ENCODE results near the gene SEPTIN3. TPM values are rescaled to one million over a fixed set of nuclear protein-coding genes. Genes with fewer than 3 reads are reported as not detected.

Gene SEPTIN3
- polyA plus RNA-seq, 1 experiment = 0.22 TPM

- Histone ChIP-seq H3K9me3 (ENCODE audit: control insufficient read depth, insufficient read depth, low read length) (peaks cover 15% of the 10 kb centered on the region), H3K27me3 (ENCODE audit: control insufficient read depth, insufficient read depth, low read length) (peaks cover 16% of the 10 kb centered on the region), H3K27ac (ENCODE audit: low read depth, low read length) (no peak within 1 kb of the TSS), H3K4me3 (ENCODE audit: low read depth, low read length) (peak within 1 kb of the TSS; percentile 55)
- DNase-seq (ENCODE audit: low read depth, low spot score) = peak; percentile 8
- POLR2A ChIA-PET = interaction anchor here (0.8 kb wide), 2 partner anchors 75 to 81 kb away, joined by 3 read pairs; partner anchors contain the start of gene PHETA2
- CTCF ChIA-PET = no interaction called here
- TF ChIP-seq CTCF (IDR thresholded peaks at IDR 0.05; ENCODE audit: low read depth, low read length) = no peak
Observed at GRCh38 chr22:41998361-41999261, 29.4 kb downstream of the SEPTIN3 start, which contains the start of gene WBP2NL. Gene WBP2NL (plus strand): TSS chr22:41998788. CDS start chr22:41998819, 31 bp downstream.

GRCh38 chr22:42000466-42000865 lies 31.2 kb downstream of the SEPTIN3 start:
- Histone ChIP-seq H3K27me3 (ENCODE audit: control insufficient read depth, insufficient read depth, low read length) (peaks cover 13% of the 10 kb centered on the region), H3K9me3 (ENCODE audit: control insufficient read depth, insufficient read depth, low read length) (peaks cover 15% of the 10 kb centered on the region), H3K4me3 (ENCODE audit: low read depth, low read length) (no peak overlapping the region), H3K27ac (ENCODE audit: low read depth, low read length) (no peak overlapping the region)
- no peak for DNase-seq (ENCODE audit: low read depth, low spot score)
- ChIA-PET CTCF (no interaction called here), POLR2A (no interaction called here)
- no peak for TF ChIP-seq CTCF (IDR thresholded peaks at IDR 0.05; ENCODE audit: low read depth, low read length)

- ChIA-PET POLR2A (no interaction called here), CTCF (no interaction called here)
- H3K27ac ChIP-seq (ENCODE audit: low read depth, low read length) = no peak overlapping the region
- peaks cover 15% of the 10 kb centered on the region for H3K9me3 ChIP-seq (ENCODE audit: control insufficient read depth, insufficient read depth, low read length)
- no peak for TF ChIP-seq CTCF (IDR thresholded peaks at IDR 0.05; ENCODE audit: low read depth, low read length)
- H3K4me3 ChIP-seq (ENCODE audit: low read depth, low read length) = no peak overlapping the region
- peaks cover 13% of the 10 kb centered on the region for H3K27me3 ChIP-seq (ENCODE audit: control insufficient read depth, insufficient read depth, low read length)
- no peak for DNase-seq (ENCODE audit: low read depth, low spot score)
Observed at GRCh38 chr22:42001121-42001520, 31.9 kb downstream of the SEPTIN3 start.

- CTCF ChIA-PET = no interaction called here
- POLR2A ChIA-PET = no interaction called here
- peaks cover 15% of the 10 kb centered on the region for H3K9me3 ChIP-seq (ENCODE audit: control insufficient read depth, insufficient read depth, low read length)
- DNase-seq (ENCODE audit: low read depth, low spot score) = no peak
- TF ChIP-seq CTCF (IDR thresholded peaks at IDR 0.05; ENCODE audit: low read depth, low read length) = no peak
- H3K27me3 ChIP-seq (ENCODE audit: control insufficient read depth, insufficient read depth, low read length) = peaks cover 7% of the 10 kb centered on the region
- no peak overlapping the region for H3K27ac ChIP-seq (ENCODE audit: low read depth, low read length)
- no peak overlapping the region for H3K4me3 ChIP-seq (ENCODE audit: low read depth, low read length)
Observed at GRCh38 chr22:42001706-42002105, 32.5 kb downstream of the SEPTIN3 start.

- no peak overlapping the region for H3K27ac ChIP-seq (ENCODE audit: low read depth, low read length)
- TF ChIP-seq CTCF (IDR thresholded peaks at IDR 0.05; ENCODE audit: low read depth, low read length) = no peak
- peaks cover 9% of the 10 kb centered on the region for H3K9me3 ChIP-seq (ENCODE audit: control insufficient read depth, insufficient read depth, low read length)
- DNase-seq (ENCODE audit: low read depth, low spot score) = no peak
- ChIA-PET CTCF (no interaction called here), POLR2A (no interaction called here)
- no peaks in the 10 kb centered on the region for H3K27me3 ChIP-seq (ENCODE audit: control insufficient read depth, insufficient read depth, low read length)
- no peak overlapping the region for H3K4me3 ChIP-seq (ENCODE audit: low read depth, low read length)
Observed at GRCh38 chr22:42007922-42008321, 38.7 kb downstream of the SEPTIN3 start.
